IgD-negative memory B cell (primary cell): ENCODE results near the gene CSTB. TPM values are rescaled to one million over a fixed set of nuclear protein-coding genes. Genes with fewer than 3 reads are reported as not detected.
A peak's percentile ranks its signal among the peaks of the same experiment; 100 is the strongest.
"Not testable (repeated sequence)": the region's sequence is repeated elsewhere in the genome, so short reads cannot be mapped to it uniquely, and the experiment has no call there.

Source experiments
- H3K27ac Mint-ChIP-seq, 3 donors: one replicate each; pipeline ENCODE4 v1.8.0; 2020 to 2022; ENCODE audit warnings: mild to moderate bottlenecking in 3 of 3, mixed read lengths in 3 of 3, moderate library complexity in 1 of 3
- H3K27me3 Mint-ChIP-seq: one replicate; pipeline ENCODE4 v1.8.0; 2021; ENCODE audit warnings: mixed read lengths
- H3K36me3 Mint-ChIP-seq: one replicate; pipeline ENCODE4 v1.8.0; 2020; ENCODE audit warnings: mild to moderate bottlenecking, mixed read lengths
- H3K4me1 Mint-ChIP-seq, 3 donors: one replicate each; pipeline ENCODE4 v1.8.0; 2020 to 2022; ENCODE audit warnings: mixed read lengths in 3 of 3, mild to moderate bottlenecking in 1 of 3
- H3K4me3 Mint-ChIP-seq, 4 donors: one replicate each; pipeline ENCODE4 v1.8.0; 2020 to 2022; ENCODE audit warnings: mild to moderate bottlenecking in 4 of 4, mixed read lengths in 4 of 4, moderate library complexity in 3 of 4
- H3K9me3 Mint-ChIP-seq, 3 donors: one replicate each; pipeline ENCODE4 v1.8.0; 2020 to 2021; ENCODE audit warnings: mixed read lengths in 3 of 3, mild to moderate bottlenecking in 1 of 3
- polyA plus RNA-seq: library from polyadenylated mRNA; unstranded; fragments of 300-500 nt; fragmentation: Illumina TruSeq; gene quantifications from one replicate; pipeline ENCODE4 v1.2.3, GENCODE V29; 2021

The CSTB gene, protein sequence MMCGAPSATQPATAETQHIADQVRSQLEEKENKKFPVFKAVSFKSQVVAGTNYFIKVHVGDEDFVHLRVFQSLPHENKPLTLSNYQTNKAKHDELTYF
- polyA plus RNA-seq = 66.2 TPM

DNA sequence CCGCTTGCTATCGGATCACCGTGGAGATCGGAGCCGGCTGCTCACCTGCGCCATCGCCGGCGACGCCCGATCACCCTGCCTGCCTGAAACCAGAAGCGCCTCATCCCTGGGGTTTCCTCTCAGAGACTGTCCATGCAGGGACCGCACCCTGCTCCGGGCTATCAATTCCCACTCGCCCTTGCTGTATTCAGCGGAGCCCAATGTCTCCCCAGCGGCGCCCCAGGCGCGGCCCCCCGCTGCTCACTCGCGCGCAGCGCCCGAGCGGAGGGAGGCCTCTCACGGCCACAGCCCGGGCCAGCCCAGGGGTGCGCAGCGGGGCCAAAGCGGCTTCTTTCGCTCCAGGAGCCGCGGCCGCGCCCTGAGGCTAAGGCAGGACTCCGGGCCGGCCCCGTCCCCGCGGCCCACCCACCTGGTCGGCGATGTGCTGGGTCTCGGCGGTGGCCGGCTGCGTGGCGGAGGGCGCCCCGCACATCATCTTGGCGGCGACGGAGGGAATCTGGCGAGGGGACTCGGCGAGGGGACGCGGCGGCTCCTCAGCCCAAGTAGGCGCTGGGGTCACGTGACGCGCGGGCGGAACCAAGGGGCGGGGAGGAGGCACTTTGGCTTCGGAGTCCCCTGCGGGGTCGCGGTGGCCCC lies at the start of gene CSTB:
TSS of gene CSTB (minus strand) at position 514 of the 636 bp plus-strand sequence. CDS start at position 475, 39 bp downstream.
- Mint-ChIP-seq H3K27me3 (peaks cover 1% of the 10 kb centered on the region), H3K27ac (peak within 1 kb of the TSS; percentile 77 to 96 (median 80)), H3K36me3 (no peaks in the 10 kb centered on the region), H3K4me1 (peaks cover 6 to 30% (median 15%) of the 10 kb centered on the region in 3 donors), H3K9me3 (no peaks in the 10 kb centered on the region), H3K4me3 (peak within 1 kb of the TSS; percentile 88 to 96 (median 94))

DNA sequence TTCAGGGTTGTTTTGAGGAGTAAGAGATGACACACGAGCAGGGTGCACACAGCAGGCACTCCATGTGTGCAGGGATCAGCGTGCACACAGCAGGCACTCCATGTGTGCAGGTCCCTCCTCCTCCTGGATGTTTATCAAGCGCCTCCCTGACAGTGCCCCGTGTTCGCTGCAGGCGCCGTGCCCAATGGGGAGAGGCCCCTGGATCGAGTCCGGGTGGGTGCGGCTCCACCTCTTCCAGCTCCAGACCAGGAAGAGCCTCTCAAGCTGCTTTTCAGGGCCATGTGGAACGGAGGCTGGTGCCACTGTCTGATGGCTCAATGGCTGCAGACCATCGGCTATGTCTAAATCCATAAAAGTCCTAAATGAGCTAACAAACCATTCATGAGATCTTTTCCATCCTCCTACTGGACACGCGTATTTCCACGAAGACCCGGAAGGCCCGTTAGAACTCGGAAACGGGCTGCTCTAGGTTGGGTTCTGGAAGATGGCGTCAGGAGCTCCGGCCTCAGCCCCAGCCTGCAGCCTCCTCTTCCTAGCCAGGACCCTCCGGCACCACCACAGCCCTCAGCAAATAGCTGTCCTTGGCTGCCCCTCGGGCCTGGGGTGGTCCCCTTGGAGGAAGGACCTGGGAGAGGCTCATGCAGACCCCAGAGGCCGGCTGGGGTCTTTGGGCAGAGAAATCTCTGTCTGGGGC lies 49.3 kb upstream of the CSTB start:
- Mint-ChIP-seq H3K4me3 (no peak overlapping the region), H3K27me3 (peaks cover 5% of the 10 kb centered on the region), H3K27ac (no peak overlapping the region), H3K9me3 (no peaks in the 10 kb centered on the region), H3K36me3 (no peaks in the 10 kb centered on the region), H3K4me1 (no peaks in the 10 kb centered on the region)

DNA sequence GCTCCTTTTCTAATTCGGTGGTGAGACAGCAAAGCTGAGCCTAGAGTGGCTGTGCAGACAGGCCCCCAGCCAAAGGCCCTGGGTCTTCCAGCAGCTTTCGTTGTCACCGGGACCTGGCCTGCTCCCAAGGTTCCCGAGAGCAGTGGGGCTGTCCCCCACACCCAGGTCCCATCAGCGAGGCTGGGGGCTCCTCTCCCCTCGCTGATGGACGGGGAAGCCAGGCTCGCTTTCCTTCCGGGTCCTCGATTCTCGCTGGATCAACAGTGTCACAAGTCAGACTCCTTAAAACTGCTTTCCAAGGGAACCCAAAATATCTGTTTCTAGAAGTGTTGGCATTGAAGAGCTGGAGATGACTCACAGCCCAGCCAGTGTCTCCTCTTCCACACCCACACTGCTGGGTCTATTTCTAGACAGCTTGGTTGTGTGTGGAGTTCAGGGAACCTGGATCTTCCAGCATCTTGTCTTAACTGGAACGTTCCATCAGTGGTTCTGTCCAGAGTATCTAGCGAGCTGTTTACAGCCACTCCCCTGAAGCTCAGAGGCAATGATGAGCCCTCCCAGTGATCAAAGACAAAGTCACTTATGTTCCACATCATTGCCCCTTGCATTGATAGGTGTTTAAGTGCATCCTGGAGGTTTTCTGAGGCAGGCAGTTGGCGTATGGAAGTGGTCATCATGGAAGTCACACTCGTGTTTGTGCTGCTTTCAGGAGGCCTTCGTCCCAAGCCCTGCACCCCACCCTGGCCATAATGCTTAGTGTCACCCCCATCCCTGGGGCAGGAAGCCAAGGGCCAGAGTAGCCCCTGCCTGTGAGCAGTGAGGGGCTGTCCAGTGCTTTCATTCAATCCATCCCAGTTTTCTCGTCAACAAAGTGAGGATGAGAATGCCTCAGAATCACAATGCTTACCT lies 48.5 kb upstream of the CSTB start:
- Mint-ChIP-seq H3K27ac (no peak overlapping the region), H3K4me3 (no peak overlapping the region), H3K4me1 (no peaks in the 10 kb centered on the region), H3K9me3 (no peaks in the 10 kb centered on the region), H3K36me3 (no peaks in the 10 kb centered on the region), H3K27me3 (peaks cover 5% of the 10 kb centered on the region)

DNA sequence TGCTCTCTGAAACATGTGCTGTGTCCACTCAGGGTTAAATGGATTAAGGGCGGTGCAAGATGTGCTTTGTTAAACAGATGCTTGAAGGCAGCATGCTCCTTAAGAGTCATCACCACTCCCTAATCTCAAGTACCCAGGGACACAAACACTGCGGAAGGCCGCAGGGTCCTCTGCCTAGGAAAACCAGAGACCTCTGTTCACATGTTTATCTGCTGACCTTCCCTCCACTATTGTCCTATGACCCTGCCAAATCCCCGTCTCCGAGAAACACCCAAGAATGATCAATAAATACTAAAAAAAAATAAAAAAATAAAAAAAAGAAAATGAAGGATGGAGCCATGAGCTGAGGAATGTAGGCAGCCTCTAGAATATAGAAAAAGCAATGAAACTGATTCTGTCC lies 46.6 kb upstream of the CSTB start:
- H3K36me3 Mint-ChIP-seq, H3K4me3 Mint-ChIP-seq, H3K9me3 Mint-ChIP-seq, H3K4me1 Mint-ChIP-seq, H3K27ac Mint-ChIP-seq: not testable (repeated sequence)
- peaks cover 11% of the 10 kb centered on the region for H3K27me3 Mint-ChIP-seq

DNA sequence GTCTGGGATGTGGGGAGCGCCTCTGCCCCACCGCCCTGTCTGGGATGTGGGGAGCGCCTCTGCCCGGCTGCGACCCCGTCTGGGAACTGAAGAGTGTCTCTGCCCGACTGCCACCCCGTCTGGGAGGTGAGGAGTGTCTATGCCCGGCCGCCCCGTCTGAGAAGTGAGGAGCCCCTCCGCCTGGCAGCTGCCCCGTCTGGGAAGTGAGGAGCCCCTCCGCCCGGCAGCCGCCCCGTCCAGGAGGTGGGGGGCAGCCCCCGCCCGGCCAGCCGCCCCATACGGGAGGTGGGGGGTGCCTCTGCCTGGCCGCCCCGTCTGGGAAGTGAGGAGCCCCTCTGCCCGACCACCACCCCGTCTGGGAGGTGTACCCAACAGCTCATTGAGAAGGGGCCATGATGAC lies 46.1 kb upstream of the CSTB start:
- not testable (repeated sequence) for H3K9me3 Mint-ChIP-seq, H3K36me3 Mint-ChIP-seq, H3K27ac Mint-ChIP-seq, H3K4me1 Mint-ChIP-seq, H3K4me3 Mint-ChIP-seq
- peaks cover 11% of the 10 kb centered on the region for H3K27me3 Mint-ChIP-seq

DNA sequence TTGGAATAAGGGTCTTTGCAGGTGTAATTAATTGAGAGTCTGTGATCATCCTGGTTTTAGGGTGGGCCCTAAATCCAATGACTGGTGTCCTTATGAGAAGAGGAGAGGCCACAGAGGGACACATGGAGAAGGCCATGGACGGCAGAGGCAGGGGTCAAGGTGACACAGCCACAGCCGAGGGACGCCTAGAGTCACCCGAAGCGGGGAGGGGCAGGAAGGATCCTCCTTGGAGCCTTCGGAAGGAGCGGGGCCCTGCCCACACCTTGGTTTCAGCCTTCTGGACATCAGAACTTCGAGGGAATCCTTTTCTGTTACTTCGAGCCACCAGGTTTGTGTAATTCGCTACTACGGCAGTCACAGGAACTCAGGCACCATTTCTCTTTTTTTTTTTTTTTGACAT lies 44.4 kb upstream of the CSTB start:
- Mint-ChIP-seq H3K4me1 (peaks cover 0 to 3% (median 1%) of the 10 kb centered on the region in 3 donors), H3K9me3 (peaks cover 0 to 6% (median 5%) of the 10 kb centered on the region in 3 donors), H3K27ac (no peak overlapping the region), H3K27me3 (peaks cover 7% of the 10 kb centered on the region), H3K36me3 (no peaks in the 10 kb centered on the region), H3K4me3 (no peak overlapping the region)

DNA sequence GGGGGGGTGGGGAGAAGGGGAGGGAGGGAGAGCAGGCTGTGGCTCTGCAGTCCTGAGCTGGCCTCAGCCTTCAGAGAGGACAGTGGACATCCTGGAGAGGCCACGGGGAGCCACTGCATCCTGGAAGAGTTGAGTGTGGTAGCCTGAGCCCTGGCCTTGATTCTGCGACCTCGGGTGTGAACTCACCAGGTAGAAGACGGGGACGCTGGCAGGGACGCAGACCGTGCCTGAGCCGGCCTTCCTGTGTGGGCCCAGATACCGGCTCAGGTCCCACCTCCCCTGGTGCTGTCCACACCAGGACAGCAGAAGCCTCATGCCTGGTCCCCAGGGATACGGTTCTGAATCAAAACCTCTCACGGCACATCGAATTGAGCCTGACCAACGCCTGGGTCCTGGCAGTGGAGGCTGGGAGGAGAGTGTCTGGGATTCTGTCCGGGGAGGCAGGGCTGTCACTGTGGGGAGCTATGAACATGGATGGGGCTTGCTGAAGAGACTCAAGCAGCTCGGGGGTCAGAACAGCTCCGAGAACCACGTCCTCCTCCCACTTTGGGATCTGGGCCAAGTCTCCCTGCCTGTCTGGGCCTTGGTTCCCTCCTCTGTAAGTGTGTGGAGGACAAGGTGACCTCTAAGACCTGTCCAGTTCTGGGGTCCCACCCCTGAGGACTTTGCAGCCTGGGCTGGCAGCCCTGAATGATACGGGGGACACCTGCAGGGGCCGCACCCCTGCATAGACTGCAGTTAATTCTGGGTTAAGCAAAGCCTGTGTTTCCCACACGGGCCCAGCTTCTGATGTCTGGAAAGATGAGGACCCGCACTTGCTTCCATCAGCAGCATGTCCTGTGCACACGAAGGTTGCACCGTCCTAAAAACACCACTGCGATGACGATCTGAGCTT lies 43.6 kb upstream of the CSTB start:
- Mint-ChIP-seq H3K36me3 (no peaks in the 10 kb centered on the region), H3K27ac (no peak overlapping the region), H3K27me3 (peaks cover 7% of the 10 kb centered on the region), H3K9me3 (peaks cover 0 to 7% (median 6%) of the 10 kb centered on the region in 3 donors), H3K4me3 (no peak overlapping the region), H3K4me1 (peaks cover 0 to 4% (median 3%) of the 10 kb centered on the region in 3 donors)

DNA sequence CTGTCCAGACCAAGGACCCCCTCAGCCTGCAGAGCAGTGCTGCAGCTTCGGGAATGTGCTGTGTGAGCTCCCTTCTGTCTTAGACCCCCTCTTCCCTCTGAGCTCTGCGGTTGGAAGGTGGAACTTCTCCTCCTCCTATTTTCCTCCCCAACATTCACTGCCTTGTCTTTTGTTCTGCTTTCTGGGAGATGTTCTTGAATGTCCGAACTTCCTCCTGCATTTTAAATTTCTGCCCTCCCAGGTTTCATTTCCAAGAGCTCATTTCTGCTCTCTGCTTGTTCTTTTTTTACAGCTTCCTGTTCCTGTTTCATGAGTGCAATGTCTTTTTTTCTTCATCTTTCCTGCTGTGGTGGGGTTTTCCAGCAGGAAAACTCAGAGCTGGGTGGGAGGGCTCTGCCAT lies 42.6 kb upstream of the CSTB start:
- H3K27me3 Mint-ChIP-seq = peaks cover 5% of the 10 kb centered on the region
- peaks cover 0 to 5% (median 3%) of the 10 kb centered on the region in 3 donors for H3K4me1 Mint-ChIP-seq
- no peak overlapping the region for H3K27ac Mint-ChIP-seq
- no peaks in the 10 kb centered on the region for H3K36me3 Mint-ChIP-seq
- H3K4me3 Mint-ChIP-seq = no peak overlapping the region
- H3K9me3 Mint-ChIP-seq = peaks cover 0 to 8% (median 6%) of the 10 kb centered on the region in 3 donors

DNA sequence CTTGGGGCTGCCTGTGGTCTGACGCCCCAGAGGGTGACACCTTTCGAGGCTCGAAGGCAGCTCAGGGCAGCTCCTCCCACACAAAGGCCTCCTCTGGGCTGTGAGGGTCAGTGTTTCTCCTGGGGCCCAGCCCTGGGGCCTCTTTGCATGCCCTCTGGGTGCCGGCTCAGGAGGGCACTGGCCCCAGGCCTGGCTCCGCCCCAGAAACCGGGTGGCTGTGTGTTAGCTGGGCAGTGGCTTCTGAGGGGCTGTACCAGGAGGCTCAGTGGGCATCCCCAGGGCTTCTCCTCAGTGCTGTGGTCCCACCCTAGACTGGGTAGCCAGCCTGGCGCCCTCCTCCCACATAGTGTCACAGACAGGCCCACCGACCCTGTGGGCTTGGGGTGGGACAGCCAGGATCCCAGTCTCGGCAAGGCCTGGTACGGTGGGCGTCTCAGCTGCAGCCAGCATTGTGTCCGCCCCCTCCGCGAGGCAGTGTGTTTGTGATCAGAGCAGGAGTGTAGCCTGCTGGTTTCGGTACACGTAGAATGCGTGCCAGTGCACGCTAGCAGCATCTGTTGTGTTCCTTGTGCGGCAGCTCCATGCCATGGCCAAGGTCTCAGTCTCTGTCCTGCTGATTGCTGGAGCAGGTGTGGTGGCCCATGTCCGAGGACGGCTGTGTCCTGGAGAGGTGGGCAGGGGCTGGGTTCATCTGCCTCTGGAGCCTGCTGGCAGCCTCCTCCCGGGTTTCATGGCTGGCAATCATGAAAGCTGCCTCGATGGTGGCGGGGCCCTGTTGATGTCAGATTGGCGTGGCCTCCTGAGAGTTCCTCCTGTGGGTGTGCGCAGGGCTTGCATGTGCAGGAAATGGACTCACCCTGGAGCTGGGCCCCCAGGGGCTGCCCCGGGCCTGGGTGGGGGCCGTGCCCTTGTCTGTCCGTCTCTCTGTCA lies 41.3 kb upstream of the CSTB start:
- H3K4me1 Mint-ChIP-seq = peaks cover 3 to 5% (median 5%) of the 10 kb centered on the region in 3 donors
- H3K9me3 Mint-ChIP-seq = peaks cover 0 to 8% (median 6%) of the 10 kb centered on the region in 3 donors
- H3K27ac Mint-ChIP-seq = no peak overlapping the region
- peak overlapping the region in 2 of 4 donors; percentile 30 to 65 for H3K4me3 Mint-ChIP-seq
- H3K27me3 Mint-ChIP-seq = peaks cover 5% of the 10 kb centered on the region
- no peaks in the 10 kb centered on the region for H3K36me3 Mint-ChIP-seq

DNA sequence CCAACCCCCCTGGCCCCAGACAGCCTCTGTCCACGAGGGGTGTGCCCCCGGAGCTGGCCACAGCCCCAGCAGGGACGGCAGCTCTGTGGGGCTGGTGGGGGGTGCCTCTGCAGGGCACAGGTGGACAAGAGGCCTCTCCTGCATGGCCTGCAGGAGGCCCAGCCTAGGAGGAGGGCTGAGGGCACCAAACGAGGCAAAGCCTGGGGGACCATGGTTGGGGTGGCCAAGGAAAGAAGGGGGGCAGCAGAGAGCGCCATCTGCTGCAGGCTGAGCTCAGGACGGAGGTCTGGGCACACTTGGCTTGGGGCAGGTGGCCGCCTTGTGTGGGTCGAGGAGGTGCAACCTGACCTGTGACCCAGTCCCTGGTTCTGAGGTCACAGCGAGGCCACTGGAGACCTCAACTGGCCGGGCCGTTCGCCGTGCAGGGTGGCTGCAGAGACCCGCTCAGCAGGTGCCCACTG lies 40.5 kb upstream of the CSTB start:
- Mint-ChIP-seq H3K9me3 (peaks cover 0 to 8% (median 6%) of the 10 kb centered on the region in 3 donors), H3K4me1 (peaks cover 5 to 7% (median 6%) of the 10 kb centered on the region in 3 donors), H3K27ac (no peak overlapping the region), H3K4me3 (no peak overlapping the region), H3K36me3 (no peaks in the 10 kb centered on the region), H3K27me3 (peaks cover 7% of the 10 kb centered on the region)

DNA sequence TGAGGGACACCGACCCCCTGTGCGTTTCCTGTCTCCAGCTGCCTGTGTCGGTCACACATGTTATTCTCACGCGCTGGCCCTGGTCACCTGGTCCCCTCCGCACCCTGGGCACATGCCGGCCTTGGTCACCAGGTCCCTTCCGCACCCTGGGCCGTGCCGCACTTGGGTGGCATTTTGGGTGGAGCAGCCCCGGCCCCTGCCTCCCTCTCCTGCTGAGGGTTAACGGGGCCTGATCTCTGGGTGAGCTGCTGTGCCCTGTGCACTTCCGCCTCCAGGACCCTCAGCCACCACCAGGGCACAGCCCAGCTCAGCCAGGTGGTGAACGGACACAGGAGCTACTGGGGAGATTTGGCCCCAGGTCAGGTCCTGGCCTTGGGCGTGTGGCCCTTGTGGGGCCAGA lies 39.9 kb upstream of the CSTB start:
- Mint-ChIP-seq H3K9me3 (peaks cover 0 to 8% (median 6%) of the 10 kb centered on the region in 3 donors), H3K36me3 (no peaks in the 10 kb centered on the region), H3K4me1 (peaks cover 5 to 7% (median 6%) of the 10 kb centered on the region in 3 donors), H3K27me3 (peaks cover 9% of the 10 kb centered on the region), H3K27ac (no peak overlapping the region), H3K4me3 (peak overlapping the region in 1 of 4 donors; percentile 37)

DNA sequence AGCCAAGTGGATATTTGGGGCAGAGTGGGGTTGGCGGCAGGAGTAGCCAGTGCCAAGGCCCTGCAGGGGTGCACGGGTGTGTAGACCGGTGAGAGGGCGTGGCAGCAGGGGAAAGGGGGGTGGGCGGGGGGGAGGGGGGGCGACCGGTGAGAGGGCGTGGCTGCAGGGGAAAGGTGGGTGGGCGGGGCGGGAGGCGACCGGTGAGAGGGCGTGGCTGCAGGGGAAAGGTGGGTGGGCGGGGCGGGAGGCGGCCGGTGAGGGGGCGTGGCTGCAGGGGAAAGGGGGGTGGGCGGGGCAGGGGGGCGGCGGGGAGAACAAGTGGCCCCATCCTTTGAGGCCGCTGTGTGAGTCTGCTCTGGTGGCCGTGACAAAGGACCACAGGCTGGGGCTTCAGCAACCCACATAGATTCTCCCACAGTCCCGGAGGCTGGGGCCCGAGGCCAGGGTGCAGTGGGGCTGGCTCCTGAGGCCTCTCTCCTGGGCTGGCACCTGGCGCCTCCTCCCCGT lies 39.1 kb upstream of the CSTB start:
- H3K27me3 Mint-ChIP-seq = peaks cover 9% of the 10 kb centered on the region
- H3K36me3 Mint-ChIP-seq = no peaks in the 10 kb centered on the region
- H3K4me3 Mint-ChIP-seq = peak overlapping the region in 1 of 4 donors; percentile 51
- peaks cover 5 to 10% (median 9%) of the 10 kb centered on the region in 3 donors for H3K4me1 Mint-ChIP-seq
- peaks cover 0 to 8% (median 6%) of the 10 kb centered on the region in 3 donors for H3K9me3 Mint-ChIP-seq
- no peak overlapping the region for H3K27ac Mint-ChIP-seq
